ENCODE results near the gene FCF1.

Gene FCF1

DNA sequence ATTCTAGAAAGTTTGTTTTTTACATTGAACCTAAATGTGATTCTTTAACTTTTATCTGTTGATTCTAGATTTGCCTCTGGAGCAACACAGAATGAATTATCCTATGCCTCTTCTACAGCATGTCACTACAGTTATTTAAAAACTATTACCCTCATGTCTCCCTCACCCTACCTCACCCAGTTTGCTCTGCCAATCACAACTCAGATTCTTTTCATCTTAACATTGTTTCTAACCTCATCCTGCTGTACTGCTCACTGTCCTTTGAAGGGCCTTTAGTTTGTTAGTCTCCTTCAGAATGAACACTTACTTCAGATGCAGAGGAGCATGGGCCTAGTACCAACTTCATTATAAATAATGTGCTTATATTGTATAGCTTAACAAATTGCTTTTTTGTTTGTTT lies 71.7 kb downstream of the FCF1 start:
- DNase-seq: no peak

DNA sequence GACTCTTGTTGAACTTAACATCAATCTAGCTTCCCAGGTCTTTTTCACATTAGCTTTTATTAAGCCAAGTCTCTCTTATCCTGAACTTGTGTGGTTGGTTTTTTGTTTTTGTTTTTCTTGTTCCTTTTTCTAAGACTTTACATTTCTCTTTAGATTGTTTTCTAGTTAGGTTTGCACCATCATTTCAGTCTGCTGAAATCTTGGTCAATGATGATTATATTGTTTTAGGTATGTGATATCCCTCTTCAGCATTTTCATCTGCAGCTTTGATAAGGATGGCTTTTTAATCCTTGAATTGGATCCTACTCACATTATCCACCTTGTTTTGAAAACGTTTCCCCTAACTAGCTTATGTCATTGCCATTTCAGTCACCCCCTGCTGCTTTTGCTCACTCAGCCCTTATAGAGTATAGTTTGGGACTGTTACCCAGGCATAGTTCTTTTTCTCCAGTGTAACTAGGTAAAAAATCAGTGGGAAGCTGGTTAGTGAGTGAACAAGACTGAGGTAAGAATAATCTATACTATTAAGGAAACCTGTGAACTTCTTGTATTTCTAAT lies 72.2 kb downstream of the FCF1 start:
- DNase-seq: no peak

DNA sequence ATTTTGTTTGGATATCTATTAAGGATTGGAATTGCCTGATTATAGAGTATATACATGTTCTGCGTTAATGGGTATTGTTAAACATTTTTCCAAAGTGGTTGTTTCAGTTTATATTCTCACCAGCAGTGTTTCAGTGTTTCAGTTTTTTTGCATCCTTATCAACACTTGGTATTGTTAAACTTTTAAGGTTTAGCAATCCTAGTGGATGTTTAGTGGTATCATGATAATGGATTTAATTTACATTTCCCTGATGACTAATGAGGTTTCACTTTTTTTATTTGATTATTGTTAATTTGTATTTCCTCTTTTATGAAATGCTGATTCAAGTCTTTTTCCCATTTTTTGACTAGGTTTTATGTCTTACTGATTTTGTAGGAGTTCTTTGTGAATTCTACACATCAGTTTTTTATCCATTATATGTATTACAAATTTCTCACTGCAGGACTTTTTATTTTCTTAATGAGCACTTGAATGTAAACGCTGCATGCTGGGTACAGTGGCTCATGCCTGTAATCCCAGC lies 73.9 kb downstream of the FCF1 start:
- DNase-seq: no peak
